Endodermal cell (in vitro differentiated cells): ENCODE data around the gene HSPB7. TPM values are rescaled to one million over a fixed set of nuclear protein-coding genes. Genes with fewer than 3 reads are reported as not detected.

ENCODE experiments used
- DNase-seq: peaks from one replicate; pipeline ENCODE4 v3.0.0-alpha.2; 2017
- H3K27ac ChIP-seq: 2 replicates; pipeline ENCODE4 v1.5.1; 2013; ENCODE audit warnings: mild to moderate bottlenecking, low read depth, low read length, moderate library complexity
- H3K27me3 ChIP-seq: 2 replicates; pipeline ENCODE4 v1.6.1; 2013; ENCODE audit warnings: mild to moderate bottlenecking, low read length, moderate library complexity; ENCODE audit not compliant: insufficient read depth, control insufficient read depth, poor library complexity, severe bottlenecking
- H3K36me3 ChIP-seq: 2 replicates; pipeline ENCODE4 v1.7.0; 2013; ENCODE audit warnings: mild to moderate bottlenecking, low read length, moderate library complexity; ENCODE audit not compliant: control insufficient read depth, insufficient read depth
- H3K4me1 ChIP-seq: one replicate; pipeline ENCODE4 v1.7.0; 2013; ENCODE audit warnings: low read length; ENCODE audit not compliant: control insufficient read depth, insufficient read depth
- H3K4me3 ChIP-seq: 2 replicates; pipeline ENCODE4 v1.5.1; 2013; ENCODE audit warnings: mild to moderate bottlenecking, low read length, moderate library complexity
- H3K9ac ChIP-seq: 2 replicates; pipeline ENCODE4 v1.6.1; 2013; ENCODE audit warnings: mild to moderate bottlenecking, low read length, moderate library complexity; ENCODE audit not compliant: poor library complexity, severe bottlenecking; ENCODE audit errors: extremely low read depth
- H3K9me3 ChIP-seq: 2 replicates; pipeline ENCODE4 v1.6.1; 2013; ENCODE audit warnings: mild to moderate bottlenecking, low read length, moderate library complexity; ENCODE audit not compliant: control insufficient read depth
- H3K27ac Mint-ChIP-seq: 2 replicates; pipeline ENCODE4 v1.8.0; 2020; ENCODE audit warnings: mixed read lengths
- H3K27me3 Mint-ChIP-seq: 2 replicates; pipeline ENCODE4 v1.8.0; 2021; ENCODE audit warnings: mild to moderate bottlenecking, mixed read lengths; ENCODE audit not compliant: insufficient read depth
- H3K36me3 Mint-ChIP-seq: 2 replicates; pipeline ENCODE4 v1.8.0; 2020; ENCODE audit warnings: low read depth, mixed read lengths
- H3K4me1 Mint-ChIP-seq: 2 replicates; pipeline ENCODE4 v1.8.0; 2020; ENCODE audit warnings: mixed read lengths
- H3K4me3 Mint-ChIP-seq: 2 replicates; pipeline ENCODE4 v1.8.0; 2020; ENCODE audit warnings: mild to moderate bottlenecking, moderate library complexity, mixed read lengths
- H3K9me3 Mint-ChIP-seq: 2 replicates; pipeline ENCODE4 v1.8.0; 2020; ENCODE audit warnings: mild to moderate bottlenecking, mixed read lengths
- CTCF ChIP-seq: fragments of 200-600 bp; sonication (generic); conservative IDR thresholded peaks from 2 replicates; pipeline ENCODE4 v1.5.0; 2021; ENCODE audit warnings: antibody characterized with exemption, mild to moderate bottlenecking
- WGBS, 2 experiments: methylation state at CpG; one replicate each; pipeline versions ENCODE4 v1.1.5 to v1.1.7; 2013; ENCODE audit warnings: missing lambda C conversion rate in 2 of 2, mixed read lengths in 1 of 2; ENCODE audit not compliant: insufficient coverage in 1 of 2, insufficient read length in 1 of 2; 5-methylcytosine and 5-hydroxymethylcytosine counted together
- total RNA-seq, 2 donors: library from RNA; stranded (reverse); fragmentation: NEBNext Ultra II Directional in 1 of 2; extraction: Animal tissue kit (Norgen Biotek cat#: 25700) in 1 of 2; gene quantifications; 2 replicates in 1 of 2; 3 replicates in 1 of 2; pipeline ENCODE4 v1.2.1, GENCODE V29; 2021

The HSPB7 gene
- total RNA-seq, 2 donors from 2014 or later = 0.15 TPM; not detected in 1

GRCh38 chr1:15969321-15969880 is 48.4 kb downstream of the HSPB7 start:
- DNase-seq = no peak
- no peaks in the 10 kb centered on the region for H3K27me3 ChIP-seq
- peaks cover 17% of the 10 kb centered on the region for H3K9me3 ChIP-seq
- peaks cover 74% of the 10 kb centered on the region for H3K36me3 Mint-ChIP-seq
- no peak overlapping the region for H3K4me3 Mint-ChIP-seq
- H3K27me3 Mint-ChIP-seq = no peaks in the 10 kb centered on the region
- H3K27ac Mint-ChIP-seq = no peak overlapping the region
- H3K9ac ChIP-seq = no peak overlapping the region
- TF ChIP-seq CTCF = no peak
- no peak overlapping the region for H3K27ac ChIP-seq
- peaks cover 16% of the 10 kb centered on the region for H3K9me3 Mint-ChIP-seq
- 96 to 100% methylated on average over 9 to 13 of the region's 13 CpGs for WGBS, 2 experiments
- H3K4me1 Mint-ChIP-seq = no peaks in the 10 kb centered on the region
- H3K4me3 ChIP-seq = no peak overlapping the region
- H3K36me3 ChIP-seq = peaks cover 53% of the 10 kb centered on the region
- no peaks in the 10 kb centered on the region for H3K4me1 ChIP-seq

- H3K9me3 ChIP-seq = peaks cover 17% of the 10 kb centered on the region
- Mint-ChIP-seq H3K4me1 (peaks cover 5% of the 10 kb centered on the region), H3K27ac (no peak overlapping the region), H3K4me3 (no peak overlapping the region), H3K9me3 (peaks cover 16% of the 10 kb centered on the region), H3K27me3 (no peaks in the 10 kb centered on the region), H3K36me3 (peaks cover 71% of the 10 kb centered on the region)
- peaks cover 50% of the 10 kb centered on the region for H3K36me3 ChIP-seq
- no peaks in the 10 kb centered on the region for H3K27me3 ChIP-seq
- DNase-seq = no peak
- H3K4me3 ChIP-seq = no peak overlapping the region
- no peak for TF ChIP-seq CTCF
- no peaks in the 10 kb centered on the region for H3K4me1 ChIP-seq
- 92 to 93% methylated on average over 5 of the region's 5 CpGs for WGBS, 2 experiments
- H3K27ac ChIP-seq = no peak overlapping the region
- no peak overlapping the region for H3K9ac ChIP-seq
Observed at GRCh38 chr1:15968172-15968571, 49.7 kb downstream of the HSPB7 start.

- peaks cover 17% of the 10 kb centered on the region for H3K9me3 ChIP-seq
- DNase-seq = no peak
- H3K27ac ChIP-seq = no peak overlapping the region
- no peak overlapping the region for H3K4me3 ChIP-seq
- 89 to 95% methylated on average over 6 of the region's 6 CpGs for WGBS, 2 experiments
- H3K27me3 Mint-ChIP-seq = no peaks in the 10 kb centered on the region
- peaks cover 38% of the 10 kb centered on the region for H3K36me3 ChIP-seq
- H3K4me3 Mint-ChIP-seq = no peak overlapping the region
- peaks cover 16% of the 10 kb centered on the region for H3K9me3 Mint-ChIP-seq
- no peak overlapping the region for H3K27ac Mint-ChIP-seq
- no peak overlapping the region for H3K9ac ChIP-seq
- no peaks in the 10 kb centered on the region for H3K27me3 ChIP-seq
- H3K4me1 Mint-ChIP-seq = peaks cover 13% of the 10 kb centered on the region
- H3K36me3 Mint-ChIP-seq = peaks cover 59% of the 10 kb centered on the region
- no peak for TF ChIP-seq CTCF
- H3K4me1 ChIP-seq = no peaks in the 10 kb centered on the region
Observed at GRCh38 chr1:15966956-15967344, 50.9 kb downstream of the HSPB7 start.
